Testis (tissue), 3 donors: ENCODE measurements around the gene CARMIL1. TPM values are rescaled to one million over a fixed set of nuclear protein-coding genes. Genes with fewer than 3 reads are reported as not detected.
"Not testable (repeated sequence)": the region's sequence is repeated elsewhere in the genome, so short reads cannot be mapped to it uniquely, and the experiment has no call there.

Experiments
- DNase-seq: peaks from one replicate; pipeline ENCODE4 v3.0.0-alpha.2; 2019
- H3K27ac ChIP-seq, 2 donors: fragments of 200-600 bp; sonication (generic); one replicate each; pipeline ENCODE4 v1.5.1; 2019
- H3K27me3 ChIP-seq: fragments of 200-600 bp; sonication (generic); one replicate; pipeline ENCODE4 v1.5.1; 2019
- H3K36me3 ChIP-seq: fragments of 200-600 bp; sonication (generic); one replicate; pipeline ENCODE4 v1.5.1; 2017; ENCODE audit warnings: low read depth; ENCODE audit errors: missing control alignments
- H3K4me1 ChIP-seq: fragments of 200-600 bp; sonication (generic); one replicate; pipeline ENCODE4 v1.5.1; 2019
- H3K4me3 ChIP-seq, 2 donors: fragments of 200-600 bp; sonication (generic); one replicate each; pipeline ENCODE4 v1.5.1; 2017 to 2019
- H3K9me3 ChIP-seq: fragments of 200-600 bp; sonication (generic); one replicate; pipeline ENCODE4 v1.5.1; 2017
- POLR2A ChIP-seq: fragments of 450-650 bp; IDR thresholded peaks from one replicate; pipeline ENCODE4 v1.6.1; 2017; ENCODE audit warnings: antibody characterized with exemption, mild to moderate bottlenecking, moderate library complexity
- WGBS, 2 donors: methylation state at CpG; one replicate each; pipeline ENCODE4 v1.1.5; 2018; 5-methylcytosine and 5-hydroxymethylcytosine counted together
- intact Hi-C: fragments of 100-400 bp; cut with DNase I; formaldehyde crosslinking; loops from one replicate; pipeline ENCODE4 v1.15.1; 2023; ENCODE audit warnings: low total_unique reads
- polyA plus RNA-seq: library from polyadenylated mRNA; stranded (reverse); fragments of 350-450 nt; fragmentation: Illumina TruSeq; extraction: RNeasy Lipid Tissue Mini Kit (QIAGEN cat#74804); gene quantifications from one replicate; pipeline ENCODE4 v1.2.3, GENCODE V29; 2014; ENCODE audit warnings: low read depth, low replicate concordance; ENCODE audit not compliant: insufficient read depth
- total RNA-seq, 2 donors: library from RNA; depleted of rRNA; stranded (reverse); fragments of >200 nt; gene quantifications; one replicate each; pipeline ENCODE4 v1.2.3, GENCODE V29; 2016
- TF ChIP-seq, protein P1 (sequence below), 3 experiments: fragments of 450-650 bp in 2 of 3; fragments of 200-600 bp in 1 of 3; sonication (generic) in 1 of 3; IDR thresholded peaks; one replicate each; pipeline ENCODE4 v1.5.1; 2016 to 2019; ENCODE audit warnings: antibody characterized with exemption in 3 of 3, mild to moderate bottlenecking in 2 of 3, moderate library complexity in 1 of 3

CARMIL1 gene
- total and polyA plus RNA-seq, 3 donors from 2014 or later, result 39.4 to 120 (median 108) TPM

DNA sequence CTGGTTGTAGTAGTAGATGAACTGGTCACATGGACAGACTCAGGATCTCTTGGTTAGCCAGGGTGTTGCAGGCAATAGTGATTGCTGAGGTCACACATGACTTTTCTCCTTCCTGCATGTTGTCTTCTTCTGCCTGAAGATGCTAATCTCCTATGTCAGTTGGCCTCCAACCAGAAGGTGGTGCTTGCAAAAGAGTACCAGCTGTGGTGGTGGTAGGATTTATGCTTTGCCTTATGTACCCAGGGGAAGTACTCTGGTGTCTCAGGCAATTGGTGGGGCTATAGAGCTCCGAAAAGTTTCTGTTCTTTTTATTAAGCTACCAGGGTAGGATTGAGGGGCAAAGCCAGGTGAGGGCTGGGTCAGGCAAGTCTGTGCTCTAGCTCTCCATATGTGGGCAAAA is 98.5 kb downstream of the CARMIL1 start:
- H3K36me3 ChIP-seq, result no peaks in the 10 kb centered on the region
- H3K4me3 ChIP-seq, result no peak overlapping the region
- intact Hi-C loops, result no loop called here
- no peak overlapping the region for H3K27ac ChIP-seq
- no peaks in the 10 kb centered on the region for H3K27me3 ChIP-seq
- 92 to 94% methylated on average over 1 of the region's 1 CpG for WGBS, 2 donors
- no peaks in the 10 kb centered on the region for H3K9me3 ChIP-seq
- no peak for TF ChIP-seq POLR2A
- TF ChIP-seq, protein P1, sequence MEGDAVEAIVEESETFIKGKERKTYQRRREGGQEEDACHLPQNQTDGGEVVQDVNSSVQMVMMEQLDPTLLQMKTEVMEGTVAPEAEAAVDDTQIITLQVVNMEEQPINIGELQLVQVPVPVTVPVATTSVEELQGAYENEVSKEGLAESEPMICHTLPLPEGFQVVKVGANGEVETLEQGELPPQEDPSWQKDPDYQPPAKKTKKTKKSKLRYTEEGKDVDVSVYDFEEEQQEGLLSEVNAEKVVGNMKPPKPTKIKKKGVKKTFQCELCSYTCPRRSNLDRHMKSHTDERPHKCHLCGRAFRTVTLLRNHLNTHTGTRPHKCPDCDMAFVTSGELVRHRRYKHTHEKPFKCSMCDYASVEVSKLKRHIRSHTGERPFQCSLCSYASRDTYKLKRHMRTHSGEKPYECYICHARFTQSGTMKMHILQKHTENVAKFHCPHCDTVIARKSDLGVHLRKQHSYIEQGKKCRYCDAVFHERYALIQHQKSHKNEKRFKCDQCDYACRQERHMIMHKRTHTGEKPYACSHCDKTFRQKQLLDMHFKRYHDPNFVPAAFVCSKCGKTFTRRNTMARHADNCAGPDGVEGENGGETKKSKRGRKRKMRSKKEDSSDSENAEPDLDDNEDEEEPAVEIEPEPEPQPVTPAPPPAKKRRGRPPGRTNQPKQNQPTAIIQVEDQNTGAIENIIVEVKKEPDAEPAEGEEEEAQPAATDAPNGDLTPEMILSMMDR (IDR thresholded peaks at IDR 0.05), result no peak
- DNase-seq, result no peak
- H3K4me1 ChIP-seq, result no peaks in the 10 kb centered on the region

DNA sequence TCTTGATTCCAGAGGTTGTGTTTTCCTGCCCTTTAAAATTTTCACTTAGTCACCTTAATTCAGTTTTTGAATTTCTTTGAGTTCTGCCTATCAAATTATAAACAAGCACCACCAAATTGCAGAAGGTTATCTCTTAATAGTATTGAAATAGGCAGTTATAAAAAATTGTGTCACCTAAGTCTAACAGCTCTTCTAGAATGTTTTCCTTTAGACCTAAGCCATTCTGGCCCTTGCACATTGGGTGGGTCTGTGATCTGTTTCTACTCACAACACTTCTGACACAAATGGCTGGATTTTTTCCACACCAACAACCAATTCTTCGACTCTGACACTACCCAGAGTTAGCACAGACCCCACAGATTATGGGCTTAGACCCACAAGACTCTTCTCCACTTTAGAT is 101.9 kb downstream of the CARMIL1 start:
- intact Hi-C loops, result no loop called here
- no peaks in the 10 kb centered on the region for H3K4me1 ChIP-seq
- TF ChIP-seq POLR2A, result no peak
- TF ChIP-seq, protein P1 (IDR thresholded peaks at IDR 0.05), result no peak

DNA sequence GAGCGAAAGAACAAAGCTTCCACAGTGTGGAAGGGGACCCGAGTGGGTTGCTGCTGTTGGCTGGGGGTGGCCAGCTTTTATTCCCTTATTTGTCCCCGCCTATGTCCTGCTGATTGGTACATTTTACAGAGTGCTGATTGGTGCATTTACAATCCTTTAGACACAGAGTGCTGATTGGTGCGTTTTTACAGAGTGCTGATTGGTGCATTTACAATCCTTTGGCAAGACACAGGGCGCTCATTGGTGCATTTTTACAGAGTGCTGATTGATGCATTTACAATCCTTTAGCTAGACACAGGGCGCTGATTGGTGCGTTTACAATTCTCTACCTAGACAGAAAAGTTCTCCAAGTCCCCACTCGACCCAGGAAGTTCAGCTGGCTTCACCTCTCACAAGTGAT is 103.3 kb downstream of the CARMIL1 start:
- H3K4me1 ChIP-seq, DNase-seq, H3K27ac ChIP-seq, H3K36me3 ChIP-seq, H3K4me3 ChIP-seq, H3K9me3 ChIP-seq, H3K27me3 ChIP-seq, intact Hi-C loops: not testable (repeated sequence)
- WGBS, 2 donors, result 84 to 91% methylated on average over 8 of the region's 8 CpGs

More for the DNA sequence above, 101.9 kb downstream of the CARMIL1 start:
- Histone ChIP-seq H3K9me3 (no peaks in the 10 kb centered on the region), H3K4me3 (no peak overlapping the region), H3K27ac (no peak overlapping the region), H3K27me3 (no peaks in the 10 kb centered on the region), H3K36me3 (no peaks in the 10 kb centered on the region)
- DNase-seq, result no peak
- WGBS, 2 donors, result 78 to 86% methylated on average over 1 of the region's 1 CpG

DNA sequence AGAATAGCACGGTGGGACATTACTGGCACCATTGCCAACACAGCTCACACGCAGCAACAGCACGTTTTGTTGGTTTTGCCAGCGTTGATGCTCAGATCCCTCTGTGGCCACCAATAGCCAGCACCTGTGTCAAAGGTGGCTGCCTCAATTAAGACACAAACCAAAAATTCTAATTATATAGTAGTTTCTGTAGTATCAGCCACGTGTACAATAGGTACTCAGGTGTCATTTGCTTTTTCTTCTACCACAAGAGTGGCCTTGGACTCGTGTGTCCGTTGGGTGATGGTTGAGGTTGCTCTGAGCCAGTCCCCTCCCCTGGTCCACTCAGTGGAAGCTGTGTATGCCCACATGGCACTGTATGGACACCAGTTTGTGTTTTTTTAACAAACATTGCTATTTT is 105.1 kb downstream of the CARMIL1 start:
- Histone ChIP-seq H3K4me1 (peaks cover 8% of the 10 kb centered on the region), H3K27ac (no peak overlapping the region), H3K36me3 (no peaks in the 10 kb centered on the region), H3K9me3 (no peaks in the 10 kb centered on the region), H3K27me3 (no peaks in the 10 kb centered on the region), H3K4me3 (no peak overlapping the region)
- DNase-seq, result no peak
- TF ChIP-seq, protein P1 (IDR thresholded peaks at IDR 0.05), result no peak
- TF ChIP-seq POLR2A, result no peak
- intact Hi-C loops, result no loop called here
- WGBS, 2 donors, result 77 to 90% methylated on average over 7 of the region's 7 CpGs

- Histone ChIP-seq H3K9me3 (no peaks in the 10 kb centered on the region), H3K4me1 (peaks cover 8% of the 10 kb centered on the region), H3K36me3 (no peaks in the 10 kb centered on the region), H3K27me3 (no peaks in the 10 kb centered on the region), H3K4me3 (no peak overlapping the region), H3K27ac (no peak overlapping the region)
- TF ChIP-seq, protein P1 (IDR thresholded peaks at IDR 0.05), result no peak
- TF ChIP-seq POLR2A, result no peak
- intact Hi-C loops, result no loop called here
- no peak for DNase-seq
- 56 to 72% methylated on average over 5 of the region's 5 CpGs for WGBS, 2 donors
These were observed 105.8 kb downstream of the CARMIL1 start for GRCh38 chr6:25384967-25385366.
